HG03060 (cell line): ENCODE measurements around the gene LKAAEAR1.

Experiments used
- ATAC-seq: cut with Tn5 transposase; IDR thresholded peaks from one replicate; pipeline ENCODE4 v1.9.1; 2021; ENCODE audit warnings: low read depth, moderate number of reproducible peaks; ENCODE audit not compliant: unreplicated experiment

Gene LKAAEAR1

GRCh38 chr20:64080813-64081623, 3.2 kb downstream of the LKAAEAR1 start:
- ATAC-seq = no peak

DNA sequence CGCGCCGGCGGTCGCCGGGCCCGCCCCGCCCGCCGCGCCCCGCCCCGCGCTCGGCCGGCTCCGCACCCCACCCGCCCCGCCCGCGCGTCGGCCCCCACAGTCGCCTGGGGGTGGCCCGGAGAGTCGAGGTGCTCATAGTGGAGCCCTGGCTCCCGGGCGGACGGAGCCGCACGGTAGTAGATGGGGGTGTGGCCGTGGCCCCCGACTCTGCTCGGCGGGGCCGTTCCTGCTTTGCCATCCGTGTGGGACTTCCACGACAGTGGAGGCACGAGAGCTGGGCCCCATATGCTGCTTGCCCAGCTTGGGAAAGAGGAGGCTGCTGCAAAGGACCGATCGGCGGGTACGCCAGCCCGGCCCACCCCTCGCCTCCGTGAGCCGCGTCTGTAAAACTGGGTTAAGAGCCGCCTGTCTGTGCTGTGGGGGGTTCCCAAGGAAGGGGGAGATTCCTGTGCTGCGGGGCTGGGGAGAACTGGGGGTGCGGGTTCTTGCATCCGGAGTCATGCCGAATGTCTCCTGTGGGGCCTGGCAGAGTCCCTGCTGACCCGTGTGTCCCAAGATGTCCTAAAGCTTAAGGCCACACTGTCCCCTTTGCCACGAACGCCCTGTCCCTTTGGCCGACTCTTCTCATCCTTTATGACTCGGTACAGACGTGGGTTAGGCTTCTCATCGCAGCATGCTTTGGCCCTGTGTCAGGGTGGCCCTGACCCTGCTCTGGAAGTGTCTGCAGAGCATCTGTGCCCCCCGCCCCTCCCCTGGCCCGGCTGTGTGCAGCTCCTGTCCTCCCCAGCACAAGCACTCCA, 4.0 kb downstream of the LKAAEAR1 start, which contains the start of gene OPRL1:
Gene OPRL1, plus strand, starts transcription at position 70 of the 800 bp plus-strand sequence. CDS start 12,639 bp downstream, outside the sequence.
- ATAC-seq = no peak

GRCh38 chr20:64079273-64080012, 4.8 kb downstream of the LKAAEAR1 start, which contains the start of gene RGS19:
Gene RGS19 (minus strand): TSS chr20:64079518. CDS start chr20:64076886, 2,632 bp downstream.
- no peak for ATAC-seq

GRCh38 chr20:64078934-64079272, 5.3 kb downstream of the LKAAEAR1 start:
- no peak for ATAC-seq

DNA sequence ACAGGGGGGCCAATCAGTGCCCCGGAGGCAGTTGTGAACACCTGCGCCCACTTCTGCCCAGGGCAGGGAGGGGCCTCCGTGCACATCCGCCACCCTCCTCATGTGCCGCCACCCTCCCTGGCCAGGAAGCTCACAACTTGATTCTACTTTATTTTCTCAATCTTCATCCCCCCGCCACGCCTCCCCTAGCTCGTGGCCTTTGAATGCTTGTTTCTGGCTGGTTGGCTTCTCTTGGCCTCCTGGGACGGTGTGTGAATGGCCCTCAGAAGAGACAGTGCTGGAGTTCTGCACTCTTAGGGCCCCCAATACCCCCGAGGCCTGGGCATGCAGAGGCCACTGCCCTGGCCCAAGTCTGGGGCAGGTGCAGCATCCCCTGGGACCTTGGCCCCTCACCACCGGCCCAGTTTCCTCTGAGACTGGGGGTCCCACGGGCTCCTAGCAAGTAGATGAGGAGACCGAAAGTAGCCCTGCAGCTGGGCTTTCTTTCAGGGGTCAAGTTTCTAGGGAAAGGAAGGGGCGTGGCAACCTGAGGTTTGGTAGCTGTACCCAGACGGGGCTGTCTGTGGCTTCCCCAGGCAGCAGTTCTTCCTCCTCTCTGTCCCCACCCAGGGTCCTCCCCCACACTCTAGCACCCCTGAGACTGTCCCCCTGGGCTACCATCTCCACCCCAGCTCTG, 6.2 kb downstream of the LKAAEAR1 start:
- ATAC-seq = no peak

GRCh38 chr20:64077541-64077875, 6.7 kb downstream of the LKAAEAR1 start:
- ATAC-seq = no peak

DNA sequence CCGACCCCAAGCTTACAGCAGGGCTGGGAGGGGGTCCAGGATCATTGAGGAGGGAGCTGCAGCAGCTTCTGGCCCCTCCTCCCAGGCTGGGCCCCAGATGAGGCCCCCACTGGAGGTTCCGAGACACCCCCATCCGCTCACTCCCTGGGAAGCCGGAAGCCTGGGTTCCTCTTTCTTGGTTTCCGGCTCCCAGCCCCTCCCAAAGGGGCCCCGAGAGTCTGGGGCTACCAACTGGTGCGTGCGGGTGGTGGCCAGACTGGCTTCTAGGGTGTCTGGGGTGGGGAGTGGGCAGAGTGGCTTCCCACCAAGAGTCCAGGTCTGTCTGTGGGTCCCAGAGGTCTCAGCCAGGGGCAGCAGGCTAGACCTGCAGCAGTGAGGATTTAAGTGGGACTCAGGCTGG, 7.1 kb downstream of the LKAAEAR1 start:
- ATAC-seq = no peak

DNA sequence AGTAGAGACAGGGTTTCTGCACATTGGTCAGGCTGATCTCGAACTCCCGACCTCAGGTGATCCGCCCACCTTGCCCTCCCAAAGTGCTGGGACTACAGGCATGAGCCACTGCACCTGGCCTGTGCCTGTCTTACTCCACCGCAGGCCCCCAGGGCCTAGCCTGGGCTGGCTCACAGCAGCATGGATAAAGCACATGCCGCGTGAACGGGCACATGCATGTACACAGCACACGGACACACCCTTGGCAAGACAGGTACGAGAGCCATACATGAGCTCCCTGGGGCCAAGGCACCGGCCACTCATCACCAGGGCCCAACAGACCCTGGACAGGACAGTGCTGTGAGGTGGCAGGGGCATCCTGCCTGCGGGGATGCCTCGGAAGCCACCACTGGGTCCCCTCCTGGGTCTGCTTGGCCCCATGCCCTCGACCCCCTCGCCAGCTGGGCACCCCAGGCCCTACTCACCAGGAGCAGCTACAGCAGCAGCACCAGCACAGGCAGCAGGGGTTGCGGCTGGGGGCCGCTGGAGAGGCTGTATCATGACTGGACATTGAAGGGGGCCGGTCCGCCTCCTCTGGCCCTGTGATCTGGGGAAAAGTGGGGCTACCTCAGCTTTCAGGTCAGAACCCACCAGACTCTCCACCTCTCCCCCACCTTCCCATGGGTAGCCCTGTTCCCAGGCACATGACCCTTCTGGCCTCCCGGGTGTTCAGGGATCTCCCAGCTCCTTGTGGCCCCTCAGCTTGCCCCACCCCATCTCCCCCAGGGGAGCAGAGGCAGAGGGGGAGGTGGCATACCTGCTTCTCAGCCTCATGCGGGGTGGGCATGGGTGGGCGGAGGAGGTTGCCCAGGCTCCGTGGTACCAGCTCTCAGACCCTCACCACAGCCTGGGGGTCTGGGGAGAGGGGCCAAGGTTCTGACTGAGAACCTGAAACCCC, 7.9 kb downstream of the LKAAEAR1 start:
- ATAC-seq = no peak

GRCh38 chr20:64075556-64075955, 8.6 kb downstream of the LKAAEAR1 start:
- no peak for ATAC-seq

- ATAC-seq = no peak
Measured at GRCh38 chr20:64074963-64075362, 9.2 kb downstream of the LKAAEAR1 start.

- no peak for ATAC-seq
Measured at GRCh38 chr20:64074184-64074789, 9.9 kb downstream of the LKAAEAR1 start.

GRCh38 chr20:64073476-64074183, 10.6 kb downstream of the LKAAEAR1 start:
- no peak for ATAC-seq

- no peak for ATAC-seq
Measured at GRCh38 chr20:64072498-64073063, 11.6 kb downstream of the LKAAEAR1 start.

DNA sequence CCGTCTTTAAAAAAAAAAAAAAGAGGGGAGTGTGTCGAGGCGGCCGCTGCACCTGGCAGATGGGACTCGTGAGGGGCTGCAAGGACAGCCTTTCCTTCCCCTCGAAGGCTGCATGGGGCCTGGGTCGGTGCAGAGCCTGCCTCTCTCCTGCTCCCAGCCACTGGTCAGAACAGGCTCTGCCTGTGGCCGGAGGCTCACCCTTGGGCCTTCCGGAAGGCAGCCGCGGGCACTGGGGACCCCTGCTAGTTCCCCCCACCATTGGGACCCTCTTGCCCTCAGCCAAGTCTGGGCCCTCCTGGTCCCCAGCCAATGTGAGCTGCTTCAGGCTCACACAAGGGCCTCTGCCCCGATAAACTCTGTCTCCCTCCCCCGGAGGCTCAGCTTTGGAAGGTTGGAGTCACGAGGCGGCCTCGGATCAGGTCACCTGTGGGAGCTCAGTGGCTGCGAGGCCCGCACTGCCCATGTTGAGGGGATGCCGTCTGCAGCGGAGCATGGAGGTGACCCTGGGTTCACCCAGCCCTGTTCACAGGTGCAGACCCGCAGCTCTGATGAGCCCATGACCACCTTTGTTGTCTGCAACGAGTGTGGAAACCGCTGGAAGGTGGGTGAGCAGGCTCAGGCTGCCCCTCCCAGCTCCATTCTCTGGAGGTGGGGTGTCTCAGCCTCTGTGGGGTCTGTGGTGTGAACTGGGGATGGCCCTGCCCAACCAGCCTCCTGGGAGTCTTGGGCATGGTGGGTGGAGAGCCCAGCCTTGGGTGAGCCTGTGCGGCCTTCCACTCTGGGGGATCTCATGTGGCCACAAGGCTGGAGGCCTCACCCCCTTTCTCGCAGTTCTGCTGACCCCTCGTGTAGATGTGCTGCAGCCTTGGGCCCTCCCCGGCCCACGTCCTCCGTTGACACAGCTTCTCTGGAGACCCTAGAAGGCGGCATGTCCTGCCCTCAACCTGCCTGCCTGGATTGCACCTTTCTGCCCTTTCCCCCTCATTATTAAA, 12.6 kb downstream of the LKAAEAR1 start:
- ATAC-seq = no peak

DNA sequence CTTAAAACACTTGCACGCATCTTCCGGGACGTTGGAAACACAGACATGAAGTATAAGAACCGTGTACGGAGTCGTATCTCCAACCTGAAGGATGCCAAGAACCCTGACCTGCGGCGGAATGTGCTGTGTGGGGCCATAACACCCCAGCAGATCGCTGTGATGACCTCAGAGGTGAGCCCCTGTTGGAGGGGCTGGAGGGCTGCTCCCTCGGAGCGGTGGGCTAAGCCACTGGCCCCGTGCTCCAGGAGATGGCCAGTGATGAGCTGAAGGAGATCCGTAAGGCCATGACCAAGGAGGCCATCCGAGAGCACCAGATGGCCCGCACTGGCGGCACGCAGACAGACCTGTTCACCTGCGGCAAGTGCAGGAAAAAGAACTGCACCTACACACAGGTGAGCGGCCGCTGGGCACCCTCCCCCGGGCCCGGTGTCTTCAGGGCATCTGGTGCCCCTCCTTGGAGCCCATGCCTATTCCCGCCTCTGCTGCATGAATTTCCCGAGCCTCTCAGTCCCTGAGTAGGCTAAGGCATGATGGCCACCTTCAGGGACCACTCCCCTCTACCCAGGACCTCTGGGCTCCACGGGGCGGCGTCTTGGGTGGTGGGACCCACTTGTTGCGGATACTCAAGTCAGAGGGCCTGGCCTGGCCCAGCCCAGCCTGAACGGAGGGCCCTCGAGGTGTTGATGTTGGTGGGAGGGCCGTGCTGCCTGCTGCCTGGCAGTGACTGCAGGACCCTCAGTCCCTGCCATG, 13.8 kb downstream of the LKAAEAR1 start:
- ATAC-seq = no peak

- no peak for ATAC-seq
Measured at GRCh38 chr20:64069614-64070243, 14.5 kb downstream of the LKAAEAR1 start.
